Activated T-helper 9 cell treated with anti-CD3 and anti-CD28 coated beads, Interleukin-2, amount 50 U/mL, for 16 hours (primary cell): ENCODE measurements around the gene B9D1.

Source experiments
- DNase-seq: peaks from one replicate; pipeline ENCODE4 v3.0.0-alpha.2; 2020; ENCODE audit warnings: low read depth

Gene B9D1

DNA sequence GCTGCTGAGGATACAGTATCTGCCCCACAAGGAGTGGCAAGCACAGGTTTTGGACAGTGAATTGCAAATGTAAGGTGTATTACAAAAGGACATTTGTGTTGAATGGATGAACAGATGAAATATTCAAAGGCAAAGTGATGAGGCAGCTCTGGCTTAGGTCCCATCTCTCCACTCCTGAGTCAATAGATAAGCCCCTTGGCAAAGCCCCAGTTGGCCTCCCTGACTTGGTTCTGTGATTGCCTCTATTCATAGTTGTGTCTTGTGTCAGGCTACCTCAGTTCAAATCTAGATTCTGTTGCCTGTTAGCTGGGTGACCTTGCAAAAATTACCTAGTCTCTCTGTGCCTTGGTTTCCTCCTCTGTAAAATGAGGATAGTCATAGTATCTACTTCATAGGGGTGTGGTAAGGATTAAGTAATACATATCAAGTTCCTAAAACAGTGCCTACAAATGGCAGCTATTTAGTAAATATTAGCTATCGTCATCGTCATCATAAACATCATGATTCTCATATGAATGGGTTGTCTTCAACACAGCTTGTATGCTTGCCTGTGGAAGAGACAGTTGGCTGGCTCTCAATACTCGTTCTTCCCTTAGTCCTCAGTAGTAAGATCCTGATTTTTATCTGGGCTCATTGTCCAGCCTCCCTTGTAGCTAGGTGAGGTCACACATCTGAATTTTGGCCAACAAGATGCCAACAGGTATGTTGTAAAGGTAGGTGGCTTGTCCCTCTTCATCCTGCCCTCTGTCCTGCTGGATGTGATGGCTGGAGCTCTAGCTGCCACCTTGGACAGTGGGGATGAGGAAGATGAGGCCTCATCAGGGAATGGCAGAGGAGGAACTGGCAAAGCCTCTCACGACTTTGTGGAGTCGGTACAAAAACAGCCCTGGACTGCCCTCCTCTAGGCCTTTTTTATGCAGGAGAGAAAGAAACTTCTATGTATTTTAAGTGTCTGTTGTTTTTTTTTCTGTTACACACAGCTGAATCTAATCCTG is 26.6 kb upstream of the B9D1 start:
- DNase-seq: no peak

DNA sequence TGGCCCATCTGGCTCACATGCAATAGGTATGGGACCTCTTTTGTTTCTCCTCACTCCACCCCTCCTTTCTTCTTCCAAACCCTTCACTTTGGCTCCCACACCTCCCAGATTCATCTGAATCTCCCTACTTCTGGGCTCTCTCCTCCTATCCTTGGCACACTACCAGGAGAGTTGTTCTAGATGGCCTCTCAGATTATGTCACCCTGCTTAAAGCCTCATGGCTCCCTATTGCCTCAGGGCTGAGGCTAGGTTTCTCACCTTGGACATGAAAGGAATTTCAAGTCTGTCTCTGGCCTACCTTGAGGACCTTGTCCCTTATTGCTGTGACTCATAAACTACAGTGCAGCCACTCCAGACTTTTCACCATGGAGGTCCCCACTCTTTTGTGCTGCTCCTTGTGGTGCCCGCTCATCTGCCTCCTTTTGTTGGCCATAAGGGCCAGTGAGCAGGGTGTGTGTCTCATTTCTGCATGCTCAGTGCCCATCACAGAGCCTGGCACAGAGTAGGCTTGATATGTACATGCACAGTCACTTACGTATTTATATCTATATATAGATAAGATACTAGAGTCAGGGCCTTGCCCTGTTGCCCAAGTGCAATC is 25.5 kb upstream of the B9D1 start:
- DNase-seq: no peak

DNA sequence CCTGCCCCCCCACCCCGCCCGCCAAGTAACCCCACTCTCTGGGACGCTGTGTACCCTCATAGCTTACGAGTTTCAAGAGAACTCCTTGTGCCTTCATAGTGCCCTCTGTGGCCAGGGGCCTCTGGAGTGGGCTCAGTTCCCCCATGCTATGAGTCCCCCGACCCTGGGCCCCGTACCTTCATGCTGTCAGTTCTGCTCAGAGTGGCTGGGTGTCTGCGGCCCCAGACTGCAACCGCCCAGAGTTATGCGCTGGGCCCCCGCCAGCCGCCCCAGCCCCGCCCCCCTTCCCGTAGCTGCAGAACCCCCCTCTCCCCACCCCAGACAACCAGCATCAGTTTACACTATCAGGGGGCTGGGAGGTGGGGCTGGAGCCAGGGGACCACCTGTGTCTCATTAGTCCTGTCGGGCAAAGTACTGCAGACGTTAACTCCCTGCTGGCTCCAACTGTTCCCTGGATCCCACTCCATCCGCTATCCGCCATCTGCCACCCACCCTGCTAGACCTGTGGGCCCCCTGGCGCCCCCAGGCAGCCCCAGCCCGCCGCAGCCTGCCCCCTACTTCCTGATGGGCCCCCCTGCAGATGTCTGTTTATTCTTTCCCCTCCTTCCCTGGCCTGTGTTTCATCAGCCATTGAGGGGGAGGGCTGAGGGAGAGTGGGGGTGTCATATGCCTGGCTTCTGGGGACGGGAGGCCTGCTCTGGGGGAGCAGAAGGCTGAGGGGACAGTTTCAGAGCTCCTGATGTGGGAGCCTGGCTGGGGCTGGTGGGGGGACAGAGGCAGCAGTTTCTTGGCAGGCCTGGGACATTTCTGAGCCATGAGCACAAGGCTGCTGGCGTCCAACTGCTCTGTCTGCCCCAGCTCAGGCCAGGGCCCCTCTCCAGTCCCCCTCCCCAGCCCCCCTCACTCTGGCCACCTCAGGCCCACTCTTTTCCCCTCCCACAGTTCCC is 24.7 kb upstream of the B9D1 start, which contains the start of gene MFAP4:
TSS of gene MFAP4 (minus strand) at position 217 of the 947 bp plus-strand sequence. CDS start at position 182, 35 bp downstream.
- no peak for DNase-seq

DNA sequence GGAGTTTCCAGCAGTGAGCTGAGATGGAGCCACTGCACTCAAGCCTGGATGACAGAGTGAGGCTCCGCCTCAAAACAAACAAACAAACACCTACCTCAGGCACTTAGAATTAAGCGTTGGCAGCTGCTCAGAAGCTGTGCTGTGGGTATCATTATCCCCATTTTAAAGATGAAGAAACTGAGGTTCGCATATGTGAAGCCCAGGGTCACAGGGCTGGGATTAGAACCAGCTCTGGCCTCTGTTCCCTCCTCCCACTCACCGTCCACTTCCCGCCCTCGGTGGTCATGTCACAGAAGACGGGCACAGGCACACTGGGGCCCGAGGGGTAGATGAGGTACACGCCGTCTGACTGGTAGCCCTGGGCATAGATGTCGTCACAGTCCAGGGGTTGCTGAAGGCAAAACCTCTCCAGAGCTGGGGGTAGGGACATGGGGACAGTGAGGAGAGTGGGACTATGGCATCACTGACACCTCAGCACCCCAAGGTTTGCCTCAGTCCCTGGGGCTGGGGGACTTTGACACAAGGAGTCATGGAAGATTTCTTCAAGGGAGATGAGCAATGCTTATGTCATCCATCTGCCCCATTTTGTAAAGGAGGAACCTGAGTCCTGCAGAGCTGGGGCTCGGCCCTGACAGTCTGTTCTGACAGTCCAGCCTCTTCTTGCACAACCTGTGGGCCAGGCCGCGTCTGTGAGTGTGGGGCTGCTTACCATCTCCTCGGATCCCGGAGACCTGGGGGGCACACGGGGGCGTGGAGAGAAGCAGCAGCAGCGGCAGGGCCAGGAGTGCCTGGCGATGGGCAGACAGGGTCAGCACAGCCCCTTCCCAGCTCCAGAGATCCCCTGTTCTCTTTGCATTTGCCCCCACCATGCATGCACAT is 23.8 kb upstream of the B9D1 start:
- no peak for DNase-seq

DNA sequence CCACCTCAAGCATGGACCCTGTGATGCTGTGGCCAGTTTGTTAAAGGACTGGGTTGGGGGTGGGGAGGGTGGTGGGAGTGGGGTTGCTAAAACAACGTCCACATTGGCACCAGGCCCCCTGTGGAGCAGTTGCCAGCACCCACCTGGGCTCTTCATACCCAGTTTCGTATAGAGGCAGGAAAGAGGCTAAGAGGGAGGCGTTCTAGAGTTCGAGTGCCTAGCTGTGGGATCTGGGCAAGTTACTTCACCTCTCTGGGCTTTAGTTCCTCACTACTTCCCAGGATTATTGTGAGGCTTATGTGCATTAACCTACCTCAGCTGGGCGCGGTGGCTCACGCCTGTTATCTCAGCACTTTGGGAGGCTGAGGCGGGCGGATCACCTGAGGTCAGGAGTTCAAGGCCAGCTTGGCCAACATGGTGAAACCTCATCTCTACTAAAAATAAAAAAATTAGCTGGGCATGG is 23.0 kb upstream of the B9D1 start:
- DNase-seq: no peak

DNA sequence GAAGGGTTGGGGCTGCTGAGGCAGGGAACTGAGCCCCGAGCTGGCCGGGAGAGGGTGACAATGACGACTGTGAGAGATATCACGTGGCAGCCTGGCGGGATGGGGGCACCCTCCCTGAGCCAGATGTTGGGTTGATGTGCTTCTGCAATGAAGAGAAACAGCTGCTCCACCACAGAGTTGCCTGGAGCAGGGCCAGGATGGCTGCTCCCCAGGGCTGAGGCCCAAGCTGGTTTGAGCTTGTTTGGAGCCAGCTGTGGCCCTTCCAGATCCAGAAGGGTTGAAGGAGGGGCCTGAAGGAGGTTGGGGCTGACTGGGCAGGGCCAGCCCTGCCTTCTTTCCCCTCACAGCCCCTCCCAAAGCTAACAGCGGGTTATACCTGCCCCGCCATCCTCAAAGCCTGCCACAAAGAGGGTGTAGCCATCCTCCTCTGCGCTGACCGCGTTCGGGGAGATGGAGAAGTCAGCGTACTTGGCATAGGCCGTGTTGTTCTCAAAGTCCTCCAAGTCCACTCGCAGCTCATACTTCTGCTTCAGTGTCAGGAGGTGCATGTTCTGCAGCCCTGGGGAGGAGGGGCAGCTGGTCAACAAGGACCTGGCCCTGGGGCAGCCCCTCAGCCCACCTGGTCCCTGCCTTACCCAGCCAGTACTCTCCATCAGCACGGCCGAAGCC is 22.3 kb upstream of the B9D1 start:
- DNase-seq: no peak

DNA sequence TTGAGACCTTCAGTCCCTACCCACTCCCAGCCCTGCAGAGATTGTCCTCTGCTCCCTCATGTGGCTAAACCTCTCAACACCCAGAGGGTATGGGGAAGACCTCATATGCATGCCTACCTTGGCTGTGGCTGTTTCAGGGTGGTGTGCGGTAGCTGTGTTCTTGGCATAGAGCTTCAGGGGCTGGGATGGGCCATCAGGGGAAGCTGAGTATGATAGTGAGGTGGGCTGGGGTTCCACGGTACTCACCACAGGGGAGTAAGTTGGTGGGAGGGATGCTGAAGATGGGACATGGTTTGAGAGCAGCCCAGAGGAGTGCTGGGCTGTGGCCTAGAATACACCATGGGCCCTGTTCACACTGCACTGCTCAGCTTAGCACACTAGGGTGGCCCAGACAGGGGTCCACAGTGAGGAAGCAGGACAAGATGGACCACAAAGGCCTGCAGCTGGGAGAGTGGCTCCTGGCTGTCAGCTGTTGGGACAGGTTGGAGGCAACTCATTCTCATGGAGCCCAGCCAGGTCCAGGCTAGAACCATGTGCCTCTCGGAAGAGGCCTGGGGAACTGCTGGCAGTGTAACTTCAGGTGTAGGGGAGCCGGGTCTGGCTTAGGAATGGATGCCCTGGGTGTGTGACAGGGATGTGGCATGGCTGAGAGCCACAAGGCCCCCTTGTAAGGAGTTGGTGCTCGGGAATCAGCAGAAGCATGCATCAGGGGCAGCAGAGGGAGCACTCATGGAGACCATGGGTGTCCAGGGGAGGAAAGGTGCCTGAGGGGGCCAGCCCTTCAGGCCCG is 21.4 kb upstream of the B9D1 start:
- DNase-seq: no peak

DNA sequence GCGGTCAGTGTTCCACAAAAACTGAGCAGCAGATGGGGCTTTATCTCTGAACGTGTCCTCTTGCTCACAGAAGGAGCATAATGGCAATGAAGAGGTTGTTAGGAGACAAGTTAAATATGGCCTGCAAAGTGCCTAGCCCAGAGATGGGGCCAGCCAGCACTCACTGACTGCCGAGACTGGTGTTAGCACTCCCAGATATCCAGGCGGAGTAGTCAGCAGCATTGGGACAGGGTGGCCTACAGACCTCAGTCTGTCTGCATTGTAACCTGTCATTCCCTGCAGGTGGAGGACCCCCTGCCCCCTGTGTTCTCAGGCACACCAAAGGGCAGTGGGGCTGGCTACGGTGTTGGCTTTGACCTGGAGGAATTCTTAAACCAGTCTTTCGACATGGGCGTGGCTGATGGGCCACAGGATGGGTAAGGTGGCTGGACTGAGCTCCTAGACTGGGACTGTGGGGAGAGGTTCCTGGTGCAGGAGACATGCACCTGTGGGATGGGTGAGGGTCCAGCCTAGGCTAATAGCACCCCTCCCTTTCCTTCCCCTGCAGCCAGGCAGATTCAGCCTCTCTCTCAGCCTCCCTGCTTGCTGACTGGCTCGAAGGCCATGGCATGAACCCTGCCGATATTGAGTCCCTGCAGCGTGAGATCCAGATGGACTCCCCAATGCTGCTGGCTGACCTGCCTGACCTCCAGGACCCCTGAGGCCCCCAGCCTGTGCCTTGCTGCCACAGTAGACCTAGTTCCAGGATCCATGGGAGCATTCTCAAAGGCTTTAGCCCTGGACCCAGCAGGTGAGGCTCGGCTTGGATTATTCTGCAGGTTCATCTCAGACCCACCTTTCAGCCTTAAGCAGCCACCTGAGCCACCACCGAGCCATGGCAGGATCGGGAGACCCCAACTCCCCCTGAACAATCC is 20.3 kb upstream of the B9D1 start:
- no peak for DNase-seq

DNA sequence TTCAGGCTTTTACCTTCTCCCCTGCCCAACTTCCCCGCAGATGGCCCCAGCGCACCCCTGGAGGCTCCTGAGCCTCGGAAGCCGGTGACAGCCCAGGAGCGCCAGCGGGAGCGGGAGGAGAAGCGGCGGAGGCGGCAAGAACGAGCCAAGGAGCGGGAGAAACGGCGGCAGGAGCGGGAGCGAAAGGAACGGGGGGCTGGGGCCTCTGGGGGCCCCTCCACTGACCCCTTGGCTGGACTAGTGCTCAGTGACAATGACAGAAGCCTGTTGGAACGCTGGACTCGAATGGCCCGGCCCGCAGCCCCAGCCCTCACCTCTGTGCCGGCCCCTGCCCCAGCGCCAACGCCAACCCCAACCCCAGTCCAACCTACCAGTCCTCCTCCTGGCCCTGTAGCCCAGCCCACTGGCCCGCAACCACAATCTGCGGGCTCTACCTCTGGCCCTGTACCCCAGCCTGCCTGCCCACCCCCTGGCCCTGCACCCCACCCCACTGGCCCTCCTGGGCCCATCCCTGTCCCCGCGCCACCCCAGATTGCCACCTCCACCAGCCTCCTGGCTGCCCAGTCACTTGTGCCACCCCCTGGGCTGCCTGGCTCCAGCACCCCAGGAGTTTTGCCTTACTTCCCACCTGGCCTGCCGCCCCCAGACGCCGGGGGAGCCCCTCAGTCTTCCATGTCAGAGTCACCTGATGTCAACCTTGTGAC is 19.4 kb upstream of the B9D1 start:
- no peak for DNase-seq

DNA sequence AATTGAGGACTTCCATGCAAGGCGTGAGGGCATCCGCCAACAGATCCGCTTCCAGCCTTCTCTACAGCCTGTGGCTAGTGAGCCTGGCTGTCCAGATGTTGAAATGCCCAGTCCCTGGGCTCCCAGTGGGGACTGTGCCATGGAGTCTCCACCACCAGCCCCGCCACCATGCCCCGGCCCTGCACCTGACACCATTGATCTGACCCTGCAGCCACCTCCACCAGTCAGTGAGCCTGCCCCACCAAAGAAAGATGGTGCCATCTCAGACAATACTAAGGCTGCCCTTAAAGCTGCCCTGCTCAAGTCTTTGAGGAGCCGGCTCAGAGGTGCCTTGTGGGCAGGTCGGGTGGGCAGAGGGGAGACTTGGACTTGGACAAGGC is 18.8 kb upstream of the B9D1 start:
- DNase-seq: no peak

DNA sequence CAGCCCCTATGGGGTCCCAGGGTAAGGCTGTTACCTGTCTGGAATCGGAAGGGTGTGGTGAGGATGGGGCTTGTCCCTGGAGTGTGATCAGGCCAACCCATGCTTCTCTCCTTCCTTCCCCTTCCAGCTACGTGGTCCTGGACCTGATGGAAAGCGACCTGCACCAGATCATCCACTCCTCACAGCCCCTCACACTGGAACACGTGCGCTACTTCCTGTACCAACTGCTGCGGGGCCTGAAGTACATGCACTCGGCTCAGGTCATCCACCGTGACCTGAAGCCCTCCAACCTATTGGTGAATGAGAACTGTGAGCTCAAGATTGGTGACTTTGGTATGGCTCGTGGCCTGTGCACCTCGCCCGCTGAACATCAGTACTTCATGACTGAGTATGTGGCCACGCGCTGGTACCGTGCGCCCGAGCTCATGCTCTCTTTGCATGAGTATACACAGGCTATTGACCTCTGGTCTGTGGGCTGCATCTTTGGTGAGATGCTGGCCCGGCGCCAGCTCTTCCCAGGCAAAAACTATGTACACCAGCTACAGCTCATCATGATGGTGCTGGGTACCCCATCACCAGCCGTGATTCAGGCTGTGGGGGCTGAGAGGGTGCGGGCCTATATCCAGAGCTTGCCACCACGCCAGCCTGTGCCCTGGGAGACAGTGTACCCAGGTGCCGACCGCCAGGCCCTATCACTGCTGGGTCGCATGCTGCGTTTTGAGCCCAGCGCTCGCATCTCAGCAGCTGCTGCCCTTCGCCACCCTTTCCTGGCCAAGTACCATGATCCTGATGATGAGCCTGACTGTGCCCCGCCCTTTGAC is 18.2 kb upstream of the B9D1 start:
- no peak for DNase-seq

DNA sequence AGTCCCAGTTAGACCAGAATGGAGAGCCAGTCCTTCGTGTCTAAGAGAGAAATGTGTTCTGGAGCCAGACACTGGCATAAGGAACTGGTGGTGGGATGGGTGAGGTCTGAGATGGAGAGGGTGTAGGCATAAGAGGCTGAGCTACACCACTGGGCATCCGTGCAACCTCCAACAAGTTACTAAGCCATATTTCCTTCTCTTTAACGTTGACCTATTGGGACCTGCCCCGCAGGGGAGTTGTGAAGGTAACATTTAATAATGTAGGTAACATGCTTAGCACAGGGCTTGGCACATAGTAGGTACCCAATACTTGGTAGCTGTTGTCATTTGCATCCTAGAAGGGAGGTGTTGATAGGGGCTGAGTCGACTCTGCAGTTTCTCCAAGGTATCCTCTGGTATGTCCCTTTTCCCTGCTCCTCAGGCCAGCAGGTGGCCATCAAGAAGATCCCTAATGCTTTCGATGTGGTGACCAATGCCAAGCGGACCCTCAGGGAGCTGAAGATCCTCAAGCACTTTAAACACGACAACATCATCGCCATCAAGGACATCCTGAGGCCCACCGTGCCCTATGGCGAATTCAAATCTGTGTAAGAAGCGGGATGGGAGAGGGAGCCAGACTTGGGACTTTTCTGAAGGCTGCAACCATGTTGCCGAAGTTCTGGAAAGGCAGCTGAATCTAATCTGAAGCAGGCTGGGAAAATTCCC is 17.0 kb upstream of the B9D1 start:
- no peak for DNase-seq

DNA sequence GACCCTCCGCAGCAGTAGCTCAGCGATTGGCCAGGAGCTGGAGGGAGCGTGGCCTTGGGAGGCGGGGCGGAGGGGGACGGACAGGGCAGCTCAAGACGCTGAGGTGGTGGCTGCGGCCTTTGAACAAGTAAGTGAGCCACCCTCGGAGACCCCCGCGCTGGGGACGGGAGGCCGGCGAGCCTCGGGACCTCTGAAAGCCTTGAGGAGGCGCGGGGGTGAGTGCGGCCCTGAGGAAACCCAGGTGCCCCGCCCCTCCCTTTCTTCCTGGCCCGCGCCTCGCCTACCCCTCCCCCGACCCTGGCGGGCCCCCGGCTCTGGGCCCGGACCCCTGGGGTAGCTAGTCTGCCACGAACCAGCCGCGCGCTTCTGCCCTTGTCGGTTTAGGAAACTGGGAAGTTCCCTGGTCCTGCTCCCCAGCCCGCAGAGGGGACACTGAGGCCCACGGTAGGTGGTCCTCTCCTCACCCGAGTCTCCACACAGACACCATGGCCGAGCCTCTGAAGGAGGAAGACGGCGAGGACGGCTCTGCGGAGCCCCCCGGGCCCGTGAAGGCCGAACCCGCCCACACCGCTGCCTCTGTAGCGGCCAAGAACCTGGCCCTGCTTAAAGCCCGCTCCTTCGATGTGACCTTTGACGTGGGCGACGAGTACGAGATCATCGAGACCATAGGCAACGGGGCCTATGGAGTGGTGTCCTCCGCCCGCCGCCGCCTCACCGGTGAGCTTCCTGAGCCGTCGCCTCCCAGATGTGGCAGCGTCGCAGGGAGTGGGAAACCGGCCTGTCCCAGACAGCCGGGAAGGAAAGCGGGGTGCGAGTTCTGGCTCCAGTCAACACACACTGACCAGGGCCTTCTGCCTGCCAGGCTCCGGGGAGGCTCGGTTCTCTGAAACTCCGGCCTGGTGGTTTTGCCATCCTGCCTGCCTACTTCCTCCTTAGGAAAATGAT is 16.2 kb upstream of the B9D1 start, which contains the start of gene MAPK7:
TSS of gene MAPK7 (plus strand) at position 83 of the 945 bp plus-strand sequence. CDS start at position 486, 403 bp downstream.
- no peak for DNase-seq

DNA sequence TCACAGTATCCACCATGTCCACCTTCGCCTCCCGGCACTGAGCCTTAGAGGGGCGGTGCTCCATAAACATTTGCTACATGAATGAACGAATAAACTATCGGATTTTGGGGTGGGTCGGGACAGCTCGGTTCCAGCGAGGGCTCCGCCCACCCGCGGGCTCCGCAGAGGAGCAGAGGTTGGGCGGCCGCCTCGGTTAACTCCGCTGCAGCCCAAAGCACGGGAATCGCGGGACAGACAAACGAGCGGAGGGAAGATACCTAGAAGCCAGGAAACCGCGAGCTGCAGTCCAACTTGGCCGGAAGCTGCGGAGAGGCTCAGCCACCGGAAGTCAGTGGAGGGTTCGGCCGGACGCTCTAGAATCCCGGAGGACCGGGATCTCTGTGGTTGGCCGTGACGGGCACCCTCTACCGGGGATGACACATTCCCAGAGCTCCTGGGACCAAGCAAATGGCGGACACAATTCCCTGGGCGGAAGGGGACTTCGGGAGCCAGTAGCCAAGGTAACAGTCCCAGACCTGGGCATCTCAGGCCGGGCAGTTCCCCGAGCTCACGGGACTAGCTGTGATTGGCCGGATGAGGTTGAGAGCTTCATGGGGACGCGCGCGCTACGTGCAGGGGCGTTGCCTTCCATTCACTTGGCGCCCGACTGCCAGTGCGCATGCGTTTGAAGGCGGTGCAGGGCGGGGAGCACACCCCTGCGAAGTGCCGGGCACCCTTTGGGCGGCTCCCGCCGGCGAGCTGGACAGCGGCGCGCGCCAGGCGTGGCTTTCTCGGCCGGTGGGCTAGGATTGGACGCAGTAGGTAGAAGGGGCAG is 15.3 kb upstream of the B9D1 start:
- peak; percentile 93 for DNase-seq
